Activated naive CD8-positive, alpha-beta T cell treated with anti-CD3 and anti-CD28 coated beads, Interleukin-2, amount 50 U/mL, for 24 hours (primary cell): ENCODE data around the gene RANBP9.
A peak's percentile ranks its signal among the peaks of the same experiment; 100 is the strongest.

Experiments used
- ATAC-seq: fragments of 150-1000 bp; cut with Tn5 transposase; one replicate; pipeline ENCODE4 v1.10.0; 2021
- DNase-seq: peaks from one replicate; pipeline ENCODE4 v3.0.0; 2021
- H3K27ac Mint-ChIP-seq: one replicate; pipeline ENCODE4 v1.8.0; 2021; ENCODE audit warnings: mild to moderate bottlenecking, mixed read lengths
- H3K27me3 Mint-ChIP-seq: one replicate; pipeline ENCODE4 v1.8.0; 2021; ENCODE audit warnings: mixed read lengths
- H3K36me3 Mint-ChIP-seq: one replicate; pipeline ENCODE4 v1.8.0; 2021; ENCODE audit warnings: low read depth, mixed read lengths
- H3K4me1 Mint-ChIP-seq: one replicate; pipeline ENCODE4 v1.8.0; 2021; ENCODE audit warnings: mixed read lengths
- H3K4me3 Mint-ChIP-seq: one replicate; pipeline ENCODE4 v1.8.0; 2021; ENCODE audit warnings: mild to moderate bottlenecking, moderate library complexity, mixed read lengths
- H3K9me3 Mint-ChIP-seq: one replicate; pipeline ENCODE4 v1.8.0; 2021; ENCODE audit warnings: mixed read lengths

The RANBP9 gene

GRCh38 chr6:13661647-13662046 is 50.0 kb downstream of the RANBP9 start:
- Mint-ChIP-seq H3K4me3 (no peak overlapping the region), H3K9me3 (no peaks in the 10 kb centered on the region), H3K27me3 (no peaks in the 10 kb centered on the region), H3K27ac (no peak overlapping the region), H3K36me3 (peaks cover 3% of the 10 kb centered on the region), H3K4me1 (peaks cover 67% of the 10 kb centered on the region)
- DNase-seq = no peak
- ATAC-seq = no peak

DNA sequence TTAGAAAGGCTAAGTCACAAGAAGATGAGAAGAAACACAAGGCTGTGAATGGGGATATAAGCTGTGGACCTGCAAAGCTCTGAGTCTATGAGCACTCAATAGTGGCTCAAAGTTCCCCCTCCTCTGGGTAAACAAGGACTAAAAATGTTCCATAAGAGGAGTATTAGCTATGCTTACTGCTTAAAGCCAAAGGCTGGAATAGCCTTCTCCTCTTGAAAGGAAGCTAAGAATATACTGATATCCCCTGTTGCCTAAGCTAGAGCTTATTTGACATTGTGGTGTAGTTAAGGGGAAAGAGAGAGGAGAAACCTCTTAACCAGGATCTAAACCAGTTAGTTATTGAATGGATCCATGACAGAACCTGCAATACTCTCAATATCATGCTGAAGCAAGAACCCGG is 50.7 kb downstream of the RANBP9 start:
- no peak overlapping the region for H3K4me3 Mint-ChIP-seq
- no peak for DNase-seq
- H3K9me3 Mint-ChIP-seq = no peaks in the 10 kb centered on the region
- no peak for ATAC-seq
- no peak overlapping the region for H3K27ac Mint-ChIP-seq
- peaks cover 64% of the 10 kb centered on the region for H3K4me1 Mint-ChIP-seq
- peaks cover 3% of the 10 kb centered on the region for H3K36me3 Mint-ChIP-seq
- H3K27me3 Mint-ChIP-seq = no peaks in the 10 kb centered on the region

DNA sequence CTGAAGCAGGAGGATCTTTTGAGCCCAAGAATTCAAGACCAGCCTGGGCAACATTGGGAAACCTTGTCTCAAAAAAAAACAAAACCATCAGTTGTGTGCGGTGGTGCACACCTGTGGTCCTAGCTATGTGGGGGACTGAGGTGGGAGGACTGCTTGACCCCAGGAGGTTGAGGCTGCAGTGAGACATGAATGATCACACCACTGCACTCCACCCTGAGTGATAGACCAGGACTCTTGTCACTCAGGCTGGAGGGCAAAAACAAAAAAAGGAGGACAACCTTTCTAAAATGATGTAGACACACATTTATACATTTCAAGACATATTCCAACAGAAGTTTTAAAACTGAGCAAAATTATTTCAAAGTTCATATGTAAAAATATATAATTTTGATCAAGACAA is 51.4 kb downstream of the RANBP9 start:
- Mint-ChIP-seq H3K27ac (no peak overlapping the region), H3K36me3 (peaks cover 6% of the 10 kb centered on the region), H3K9me3 (no peaks in the 10 kb centered on the region), H3K4me3 (no peak overlapping the region), H3K27me3 (no peaks in the 10 kb centered on the region), H3K4me1 (peaks cover 62% of the 10 kb centered on the region)
- no peak for ATAC-seq
- no peak for DNase-seq

- ATAC-seq (no peak), DNase-seq (no peak)
- Mint-ChIP-seq H3K9me3 (no peaks in the 10 kb centered on the region), H3K27ac (no peak overlapping the region), H3K36me3 (peaks cover 20% of the 10 kb centered on the region), H3K27me3 (no peaks in the 10 kb centered on the region), H3K4me1 (peaks cover 29% of the 10 kb centered on the region), H3K4me3 (no peak overlapping the region)
Observed at GRCh38 chr6:13655700-13656099, 55.9 kb downstream of the RANBP9 start.

GRCh38 chr6:13654496-13654895 is 57.1 kb downstream of the RANBP9 start:
- Mint-ChIP-seq H3K9me3 (no peaks in the 10 kb centered on the region), H3K27me3 (no peaks in the 10 kb centered on the region), H3K27ac (no peak overlapping the region), H3K4me1 (peaks cover 25% of the 10 kb centered on the region), H3K4me3 (no peak overlapping the region), H3K36me3 (peaks cover 25% of the 10 kb centered on the region)
- no peak for ATAC-seq
- no peak for DNase-seq

DNA sequence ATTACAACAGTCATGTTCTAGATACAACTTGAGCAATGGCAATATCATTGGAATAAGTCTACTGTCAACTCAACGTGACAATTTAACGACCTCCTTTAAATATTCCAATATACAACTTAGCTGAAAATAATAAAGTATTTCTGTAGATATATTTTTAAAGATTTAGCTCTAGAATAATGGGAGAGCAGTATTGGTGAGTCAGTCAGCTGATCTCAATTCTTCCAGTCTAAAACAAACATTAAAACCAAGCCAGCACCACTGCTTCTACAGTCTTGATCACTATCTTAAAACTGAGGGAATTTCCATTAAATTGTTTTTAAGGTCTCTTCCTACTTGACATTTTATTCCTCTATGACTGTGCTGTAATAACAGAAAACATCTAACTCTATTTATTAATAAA is 58.3 kb downstream of the RANBP9 start:
- Mint-ChIP-seq H3K4me3 (no peak overlapping the region), H3K27me3 (no peaks in the 10 kb centered on the region), H3K27ac (no peak overlapping the region), H3K36me3 (peaks cover 28% of the 10 kb centered on the region), H3K9me3 (no peaks in the 10 kb centered on the region), H3K4me1 (peaks cover 27% of the 10 kb centered on the region)
- peak; percentile 75 for ATAC-seq
- no peak for DNase-seq

GRCh38 chr6:13649393-13649792 is 62.2 kb downstream of the RANBP9 start:
- DNase-seq (no peak), ATAC-seq (peak; percentile 36)
- peaks cover 31% of the 10 kb centered on the region for H3K36me3 Mint-ChIP-seq
- H3K27me3 Mint-ChIP-seq = no peaks in the 10 kb centered on the region
- H3K4me1 Mint-ChIP-seq = peaks cover 16% of the 10 kb centered on the region
- no peak overlapping the region for H3K4me3 Mint-ChIP-seq
- no peaks in the 10 kb centered on the region for H3K9me3 Mint-ChIP-seq
- H3K27ac Mint-ChIP-seq = peak overlapping the region; percentile 36

DNA sequence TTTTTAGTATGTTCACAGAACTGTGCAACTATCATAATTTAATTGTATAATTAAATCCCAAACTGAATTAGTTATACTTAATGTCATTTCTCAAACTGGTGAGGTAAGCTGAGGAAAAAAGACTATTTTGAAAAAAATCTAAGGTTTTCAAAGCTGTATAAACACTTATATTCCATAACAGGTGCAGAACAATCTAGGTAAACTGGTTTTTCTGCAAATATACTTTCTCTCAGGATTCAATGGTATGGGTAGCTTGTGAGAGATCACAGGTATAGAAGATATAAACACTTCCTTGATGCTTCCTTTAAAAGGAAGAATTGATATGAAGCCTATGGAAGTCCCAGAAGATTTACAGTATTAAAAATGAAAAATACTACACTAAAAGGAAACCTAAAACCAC is 62.8 kb downstream of the RANBP9 start:
- Mint-ChIP-seq H3K27me3 (no peaks in the 10 kb centered on the region), H3K4me3 (no peak overlapping the region), H3K27ac (no peak overlapping the region), H3K4me1 (peaks cover 16% of the 10 kb centered on the region), H3K9me3 (no peaks in the 10 kb centered on the region), H3K36me3 (peaks cover 31% of the 10 kb centered on the region)
- ATAC-seq (no peak), DNase-seq (no peak)

DNA sequence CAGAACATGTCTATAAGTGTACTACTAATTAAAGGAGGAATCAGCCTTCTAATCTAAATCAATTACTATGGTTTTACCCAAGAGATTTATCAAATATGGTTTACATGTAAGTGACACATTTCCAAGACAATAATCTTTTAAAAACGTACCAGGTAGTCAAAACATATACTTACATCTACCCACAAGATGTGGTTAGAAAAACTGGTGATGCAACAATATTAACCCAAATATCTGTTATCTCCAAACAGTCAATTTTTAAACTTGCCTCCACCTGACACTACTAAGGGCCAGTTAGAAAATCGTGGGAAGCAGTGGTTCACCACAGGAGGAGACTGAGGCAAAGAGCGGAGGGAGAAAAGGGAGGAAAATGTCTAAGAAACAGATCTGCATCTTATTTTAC is 68.5 kb downstream of the RANBP9 start:
- Mint-ChIP-seq H3K9me3 (no peaks in the 10 kb centered on the region), H3K36me3 (peaks cover 39% of the 10 kb centered on the region), H3K27me3 (no peaks in the 10 kb centered on the region), H3K4me3 (no peak overlapping the region), H3K4me1 (peaks cover 23% of the 10 kb centered on the region), H3K27ac (no peak overlapping the region)
- ATAC-seq (no peak), DNase-seq (no peak)

- H3K9me3 Mint-ChIP-seq = no peaks in the 10 kb centered on the region
- peaks cover 37% of the 10 kb centered on the region for H3K4me1 Mint-ChIP-seq
- DNase-seq = no peak
- ATAC-seq = no peak
- H3K36me3 Mint-ChIP-seq = peaks cover 48% of the 10 kb centered on the region
- H3K27me3 Mint-ChIP-seq = no peaks in the 10 kb centered on the region
- H3K4me3 Mint-ChIP-seq = no peak overlapping the region
- peak overlapping the region; percentile 74 for H3K27ac Mint-ChIP-seq
Observed at GRCh38 chr6:13641315-13641714, 70.3 kb downstream of the RANBP9 start.

GRCh38 chr6:13638626-13639025 is 73.0 kb downstream of the RANBP9 start:
- H3K4me3 Mint-ChIP-seq = no peak overlapping the region
- peaks cover 60% of the 10 kb centered on the region for H3K36me3 Mint-ChIP-seq
- ATAC-seq (no peak), DNase-seq (no peak)
- H3K27ac Mint-ChIP-seq = peak overlapping the region; percentile 29
- H3K27me3 Mint-ChIP-seq = no peaks in the 10 kb centered on the region
- no peaks in the 10 kb centered on the region for H3K9me3 Mint-ChIP-seq
- H3K4me1 Mint-ChIP-seq = peaks cover 50% of the 10 kb centered on the region

DNA sequence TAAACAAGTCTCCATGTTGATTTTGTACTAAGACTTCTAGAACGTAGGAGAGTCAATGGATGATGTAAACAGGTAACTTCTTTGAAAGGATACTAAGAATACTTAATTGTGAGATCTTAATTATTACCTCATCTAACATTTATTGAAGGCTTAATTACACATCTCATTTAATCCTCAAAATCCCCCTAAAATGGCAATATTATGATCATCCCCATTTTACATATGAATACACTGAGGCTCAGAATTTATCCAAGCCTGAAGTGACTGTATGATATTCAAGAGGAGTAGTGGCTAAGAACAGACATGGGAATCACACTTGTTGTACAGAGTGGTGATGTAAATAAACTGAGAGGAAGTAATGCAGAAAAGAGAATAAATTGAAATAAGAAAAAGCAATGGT is 73.6 kb downstream of the RANBP9 start:
- DNase-seq = no peak
- Mint-ChIP-seq H3K27me3 (no peaks in the 10 kb centered on the region), H3K4me3 (no peak overlapping the region), H3K9me3 (no peaks in the 10 kb centered on the region), H3K27ac (peak overlapping the region; percentile 29), H3K36me3 (peaks cover 56% of the 10 kb centered on the region), H3K4me1 (peaks cover 50% of the 10 kb centered on the region)
- no peak for ATAC-seq

DNA sequence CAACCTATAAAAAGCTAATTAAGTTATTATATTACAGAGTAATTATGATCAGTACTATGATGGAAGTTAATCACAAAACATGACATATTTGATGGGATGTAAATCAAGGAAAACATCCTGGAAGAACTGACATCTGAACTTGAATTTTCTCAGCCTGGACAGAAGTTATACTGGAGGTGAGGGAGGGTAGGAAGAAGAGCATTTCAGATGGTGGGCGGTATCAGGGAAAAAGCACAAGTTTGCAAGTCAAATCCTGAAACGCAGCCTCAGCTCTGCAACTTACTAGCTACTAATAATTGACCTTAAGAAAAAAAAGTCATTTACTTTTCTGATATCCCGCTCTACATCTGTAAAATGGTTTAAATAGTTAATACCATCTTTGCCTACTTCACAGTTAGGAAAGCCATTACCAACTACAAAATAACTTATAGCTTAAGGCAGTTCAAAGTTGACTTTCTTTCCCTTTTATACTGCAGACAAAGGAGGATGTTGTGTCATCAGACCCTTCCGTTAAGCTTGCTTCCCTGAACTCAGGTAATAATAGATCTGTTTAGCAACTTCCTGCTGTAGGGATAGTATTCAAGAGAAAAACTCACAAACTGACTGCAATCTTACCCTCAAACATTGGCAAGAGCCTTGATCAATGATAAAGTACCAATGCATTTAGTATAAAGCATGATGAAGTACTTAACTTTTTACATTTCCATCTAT is 75.5 kb downstream of the RANBP9 start:
- peak overlapping the region; percentile 40 for H3K27ac Mint-ChIP-seq
- peaks cover 45% of the 10 kb centered on the region for H3K4me1 Mint-ChIP-seq
- no peaks in the 10 kb centered on the region for H3K9me3 Mint-ChIP-seq
- DNase-seq = no peak
- H3K4me3 Mint-ChIP-seq = no peak overlapping the region
- peaks cover 60% of the 10 kb centered on the region for H3K36me3 Mint-ChIP-seq
- no peak for ATAC-seq
- no peaks in the 10 kb centered on the region for H3K27me3 Mint-ChIP-seq

GRCh38 chr6:13633343-13633742 is 78.3 kb downstream of the RANBP9 start:
- Mint-ChIP-seq H3K36me3 (peaks cover 70% of the 10 kb centered on the region), H3K9me3 (no peaks in the 10 kb centered on the region)

GRCh38 chr6:13630499-13630898 is 81.1 kb downstream of the RANBP9 start:
- Mint-ChIP-seq H3K4me3 (no peak overlapping the region), H3K27me3 (no peaks in the 10 kb centered on the region), H3K27ac (peak overlapping the region; percentile 95), H3K9me3 (no peaks in the 10 kb centered on the region), H3K36me3 (peaks cover 67% of the 10 kb centered on the region), H3K4me1 (peaks cover 35% of the 10 kb centered on the region)
- DNase-seq (no peak), ATAC-seq (peak; percentile 94)

More at GRCh38 chr6:13633343-13633742, 78.3 kb downstream of the RANBP9 start:
- no peaks in the 10 kb centered on the region for H3K27me3 Mint-ChIP-seq
- DNase-seq (no peak), ATAC-seq (no peak)
- no peak overlapping the region for H3K27ac Mint-ChIP-seq
- H3K4me1 Mint-ChIP-seq = peaks cover 56% of the 10 kb centered on the region
- H3K4me3 Mint-ChIP-seq = no peak overlapping the region
